H9 (cell line): ENCODE data around the gene GABBR2. TPM values are rescaled to one million over a fixed set of nuclear protein-coding genes. Genes with fewer than 3 reads are reported as not detected.

Experiments used
- DNase-seq: peaks from one replicate; pipeline ENCODE4 v3.0.0-alpha.2; 2017
- H2AFZ ChIP-seq: one replicate; pipeline ENCODE4 v1.6.1; 2013; ENCODE audit warnings: mild to moderate bottlenecking, low read length, control low read depth, moderate library complexity
- H2AK5ac ChIP-seq: 2 replicates; pipeline ENCODE4 v1.6.1; 2013; ENCODE audit warnings: low read length, control low read depth, mixed read lengths; ENCODE audit not compliant: insufficient read length
- H2BK120ac ChIP-seq: one replicate; pipeline ENCODE4 v1.6.1; 2013; ENCODE audit warnings: low read depth, mild to moderate bottlenecking, low read length, control low read depth, inconsistent platforms; ENCODE audit not compliant: poor library complexity, severe bottlenecking
- H2BK12ac ChIP-seq: 2 replicates; pipeline ENCODE4 v1.6.1; 2013; ENCODE audit warnings: low read length, control low read depth, mixed read lengths, low read depth; ENCODE audit not compliant: insufficient read length
- H2BK15ac ChIP-seq: 2 replicates; pipeline ENCODE4 v1.6.1; 2013; ENCODE audit warnings: low read depth, low read length, control low read depth
- H2BK20ac ChIP-seq: one replicate; pipeline ENCODE4 v1.6.1; 2013; ENCODE audit warnings: low read depth, mild to moderate bottlenecking, low read length, control low read depth, inconsistent platforms; ENCODE audit not compliant: poor library complexity, severe bottlenecking
- H2BK5ac ChIP-seq: 2 replicates; pipeline ENCODE4 v1.6.1; 2013; ENCODE audit warnings: low read length, control low read depth, mixed read lengths; ENCODE audit not compliant: insufficient read length
- H3K14ac ChIP-seq: 2 replicates; pipeline ENCODE4 v1.6.1; 2013; ENCODE audit warnings: low read length, control low read depth; ENCODE audit not compliant: insufficient read depth
- H3K18ac ChIP-seq: 2 replicates; pipeline ENCODE4 v1.6.1; 2013; ENCODE audit warnings: low read depth, mild to moderate bottlenecking, mixed read lengths, low read length, control low read depth; ENCODE audit not compliant: insufficient read length
- H3K23ac ChIP-seq: 2 replicates; pipeline ENCODE4 v1.6.1; 2013; ENCODE audit warnings: low read length, control low read depth, mixed read lengths, low read depth; ENCODE audit not compliant: insufficient read length
- H3K23me2 ChIP-seq: 2 replicates; pipeline ENCODE4 v1.6.1; 2013; ENCODE audit warnings: low read depth, mild to moderate bottlenecking, mixed read lengths, low read length, control low read depth; ENCODE audit not compliant: insufficient read length, poor library complexity, severe bottlenecking
- H3K27ac ChIP-seq: 2 replicates; pipeline ENCODE4 v1.5.1; 2013; ENCODE audit warnings: low read length, control low read depth, mixed read lengths, low read depth; ENCODE audit not compliant: insufficient read length
- H3K27me3 ChIP-seq: 2 replicates; pipeline ENCODE4 v1.6.1; 2013; ENCODE audit warnings: low read length, control low read depth, inconsistent platforms; ENCODE audit not compliant: insufficient read depth
- H3K4ac ChIP-seq: 2 replicates; pipeline ENCODE4 v1.6.1; 2013; ENCODE audit warnings: low read depth, mild to moderate bottlenecking, control low read depth, inconsistent platforms, low read length, moderate library complexity
- H3K4me1 ChIP-seq: 2 replicates; pipeline ENCODE4 v1.6.1; 2013; ENCODE audit warnings: low read length, control low read depth, inconsistent platforms; ENCODE audit not compliant: insufficient read depth
- H3K4me2 ChIP-seq: 2 replicates; pipeline ENCODE4 v1.6.1; 2013; ENCODE audit warnings: low read length, control low read depth, mixed read lengths; ENCODE audit not compliant: insufficient read length, insufficient read depth
- H3K56ac ChIP-seq: 2 replicates; pipeline ENCODE4 v1.6.1; 2013; ENCODE audit warnings: low read depth, mild to moderate bottlenecking, mixed read lengths, low read length, control low read depth; ENCODE audit not compliant: insufficient read length
- H3K79me1 ChIP-seq: 2 replicates; pipeline ENCODE4 v1.6.1; 2013; ENCODE audit warnings: low read depth, mild to moderate bottlenecking, moderate library complexity, low read length, control low read depth, inconsistent platforms; ENCODE audit not compliant: insufficient read depth, poor library complexity, severe bottlenecking
- H3K79me2 ChIP-seq: 2 replicates; pipeline ENCODE4 v1.6.1; 2013; ENCODE audit warnings: low read length, control low read depth, inconsistent platforms; ENCODE audit not compliant: insufficient read depth
- H3K9ac ChIP-seq: 2 replicates; pipeline ENCODE4 v1.6.1; 2013; ENCODE audit warnings: low read length, control low read depth, mixed read lengths; ENCODE audit not compliant: insufficient read length; ENCODE audit errors: extremely low read depth
- H3K9me3 ChIP-seq: one replicate; pipeline ENCODE4 v1.6.1; 2013; ENCODE audit warnings: low read depth, low read length, inconsistent platforms; ENCODE audit not compliant: control insufficient read depth
- H3T11ph ChIP-seq: one replicate; pipeline ENCODE4 v1.6.1; 2013; ENCODE audit warnings: mild to moderate bottlenecking, low read length, control low read depth, inconsistent platforms
- H4K20me1 ChIP-seq: one replicate; pipeline ENCODE4 v1.6.1; 2013; ENCODE audit not compliant: control insufficient read depth, insufficient read length, insufficient read depth
- H4K5ac ChIP-seq: 2 replicates; pipeline ENCODE4 v1.6.1; 2013; ENCODE audit warnings: low read depth, mild to moderate bottlenecking, mixed read lengths, low read length, control low read depth; ENCODE audit not compliant: insufficient read length
- H4K8ac ChIP-seq: replicated peaks from 2 replicates; pipeline ENCODE4 v1.6.1; 2013; ENCODE audit warnings: low read length, control low read depth, mixed read lengths, low read depth; ENCODE audit not compliant: insufficient read length
- H4K91ac ChIP-seq: 2 replicates; pipeline ENCODE4 v1.6.1; 2013; ENCODE audit warnings: low read depth, mild to moderate bottlenecking, moderate library complexity, mixed read lengths, low read length, control low read depth; ENCODE audit not compliant: insufficient read length
- H3K27ac Mint-ChIP-seq, 3 experiments: 2 replicates in 2 of 3; 3 replicates in 1 of 3; pipeline ENCODE4 v1.8.0; 2020 to 2021; ENCODE audit warnings: mixed read lengths in 3 of 3, mild to moderate bottlenecking in 1 of 3, moderate library complexity in 1 of 3
- H3K27me3 Mint-ChIP-seq: 2 replicates; pipeline ENCODE4 v1.8.0; 2021; ENCODE audit warnings: low read depth, mild to moderate bottlenecking, moderate library complexity, mixed read lengths
- H3K36me3 Mint-ChIP-seq, 3 experiments: 2 replicates in 2 of 3; 3 replicates in 1 of 3; pipeline ENCODE4 v1.8.0; 2020 to 2021; ENCODE audit warnings: low read depth in 3 of 3, mixed read lengths in 3 of 3; ENCODE audit not compliant: insufficient read depth in 1 of 3
- H3K4me1 Mint-ChIP-seq, 2 experiments: 2 replicates each; pipeline ENCODE4 v1.8.0; 2020; ENCODE audit warnings: mixed read lengths in 2 of 2
- H3K4me3 Mint-ChIP-seq, 2 experiments: 2 replicates in 1 of 2; 3 replicates in 1 of 2; pipeline ENCODE4 v1.8.0; 2020 to 2021; ENCODE audit warnings: mild to moderate bottlenecking in 2 of 2, mixed read lengths in 2 of 2, moderate library complexity in 1 of 2
- H3K9me3 Mint-ChIP-seq, 2 experiments: 2 replicates in 1 of 2; 3 replicates in 1 of 2; pipeline ENCODE4 v1.8.0; 2020; ENCODE audit warnings: mild to moderate bottlenecking in 2 of 2, mixed read lengths in 2 of 2, moderate library complexity in 1 of 2
- CTCF ChIP-seq: fragments of 200-600 bp; sonication (generic); conservative IDR thresholded peaks from 3 replicates; pipeline ENCODE4 v1.8.0; 2021; ENCODE audit warnings: antibody characterized with exemption, mild to moderate bottlenecking
- WGBS: extraction: QIAGEN DNeasy Blood & Tissue Kit; methylation state at CpG from one replicate; pipeline ENCODE4 v1.1.7; 2013; ENCODE audit warnings: missing lambda C conversion rate, low lambda C conversion rate, mixed read lengths; ENCODE audit not compliant: insufficient read length; ENCODE audit errors: extremely low coverage; 5-methylcytosine and 5-hydroxymethylcytosine counted together
- total RNA-seq: library from RNA; stranded (reverse); gene quantifications from 2 replicates; pipeline ENCODE4 v1.2.1, GENCODE V29; 2021

The GABBR2 gene
- total RNA-seq, 1 experiment from 2014 or later: 0.66 TPM

GRCh38 chr9:98625728-98626127 lies 83.0 kb downstream of the GABBR2 start:
- Histone ChIP-seq H2AK5ac (no peak overlapping the region), H3K9ac (no peak overlapping the region), H3K23me2 (no peaks in the 10 kb centered on the region), H3K56ac (no peak overlapping the region), H2BK15ac (no peak overlapping the region), H3K23ac (no peak overlapping the region), H3K9me3 (no peaks in the 10 kb centered on the region), H3K4me1 (no peaks in the 10 kb centered on the region), H3K4ac (no peak overlapping the region), H3K18ac (no peak overlapping the region), H3K14ac (no peak overlapping the region), H4K20me1 (no peaks in the 10 kb centered on the region), H3K27ac (no peak overlapping the region), H3K27me3 (no peaks in the 10 kb centered on the region), H2BK12ac (no peak overlapping the region), H3K79me1 (no peaks in the 10 kb centered on the region), H2BK20ac (no peak overlapping the region), H3T11ph (no peak overlapping the region), H4K91ac (no peak overlapping the region), H2BK120ac (no peak overlapping the region), H4K8ac (no peak overlapping the region), H4K5ac (no peak overlapping the region), H3K4me2 (no peak overlapping the region), H3K79me2 (no peaks in the 10 kb centered on the region), H2BK5ac (no peak overlapping the region), H2AFZ (no peak overlapping the region)
- Mint-ChIP-seq H3K4me1 (peaks cover 11 to 14% of the 10 kb centered on the region in 2 experiments), H3K4me3 (no peak overlapping the region), H3K9me3 (peaks cover 0 to 2% of the 10 kb centered on the region in 2 experiments; a peak in 1 of 5 replicates), H3K27me3 (peaks cover 2% of the 10 kb centered on the region), H3K36me3 (no peaks in the 10 kb centered on the region; a peak in 1 of 7 replicates), H3K27ac (no peak overlapping the region)
- no CpG with 5 or more reads among the region's 5 CpGs for WGBS
- DNase-seq: peak; percentile 53
- no peak for TF ChIP-seq CTCF
